ENCODE data around the gene SCG2.
"Not testable (repeated sequence)": the region's sequence is repeated elsewhere in the genome, so short reads cannot be mapped to it uniquely, and the experiment has no call there.

SCG2 gene

DNA sequence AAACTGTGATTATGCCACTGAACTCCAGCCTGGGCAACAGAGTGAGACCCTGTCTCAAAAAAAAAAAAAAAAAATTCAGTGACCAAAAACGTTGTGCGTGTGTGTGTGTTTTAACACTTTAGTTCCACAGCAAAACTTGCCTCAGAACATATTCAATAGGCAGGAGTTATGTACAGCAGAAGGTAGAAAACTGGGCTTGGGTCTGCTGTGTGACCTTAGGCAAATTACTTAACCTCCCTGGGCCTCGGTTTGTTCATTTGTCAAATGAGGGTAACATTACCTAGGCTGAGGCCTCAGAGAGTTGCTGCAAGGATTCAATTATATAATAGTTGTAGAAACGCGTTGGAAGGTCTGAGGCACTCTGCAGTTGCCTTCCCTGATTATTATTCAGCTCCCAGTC is 10.3 kb upstream of the SCG2 start:
- DNase-seq, result no peak

DNA sequence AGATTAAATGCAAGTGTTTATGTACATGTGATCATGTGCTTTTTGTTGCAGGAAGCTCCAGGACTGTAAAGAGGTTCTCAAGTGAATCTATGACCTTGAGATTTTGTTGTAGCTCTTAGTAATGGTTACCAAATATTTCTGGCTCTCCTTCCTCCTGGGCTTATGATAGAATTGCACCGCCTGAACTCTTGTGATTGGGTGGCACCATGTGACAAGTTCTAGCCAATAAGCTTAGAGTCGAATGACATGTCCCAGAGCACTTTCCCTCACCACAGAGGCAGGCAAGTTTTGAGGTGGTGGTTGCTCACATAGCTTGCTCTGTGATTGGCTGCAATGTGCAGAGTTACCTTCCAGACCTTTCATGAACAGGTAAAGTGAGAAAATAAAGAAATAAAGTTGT is 8.9 kb upstream of the SCG2 start:
- DNase-seq, result no peak

DNA sequence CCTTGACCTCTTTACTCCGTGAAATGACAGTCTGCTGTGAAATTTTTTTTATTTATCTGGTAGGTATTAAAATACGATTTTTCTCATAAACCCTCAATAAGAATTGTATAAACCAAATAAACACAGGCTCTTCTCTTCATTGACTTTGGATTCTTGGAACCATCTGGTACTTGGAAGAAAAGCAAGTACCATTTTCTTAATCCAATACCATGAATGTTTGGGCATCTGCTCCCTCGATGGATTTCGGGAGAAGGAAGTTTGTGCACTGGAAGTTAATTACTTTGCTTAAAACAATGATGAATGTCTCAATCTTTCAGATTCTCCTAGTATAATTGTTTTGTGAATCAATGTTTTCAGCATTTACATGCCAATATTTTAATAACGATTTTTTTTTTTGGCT is 5.3 kb upstream of the SCG2 start:
- DNase-seq, result no peak

DNA sequence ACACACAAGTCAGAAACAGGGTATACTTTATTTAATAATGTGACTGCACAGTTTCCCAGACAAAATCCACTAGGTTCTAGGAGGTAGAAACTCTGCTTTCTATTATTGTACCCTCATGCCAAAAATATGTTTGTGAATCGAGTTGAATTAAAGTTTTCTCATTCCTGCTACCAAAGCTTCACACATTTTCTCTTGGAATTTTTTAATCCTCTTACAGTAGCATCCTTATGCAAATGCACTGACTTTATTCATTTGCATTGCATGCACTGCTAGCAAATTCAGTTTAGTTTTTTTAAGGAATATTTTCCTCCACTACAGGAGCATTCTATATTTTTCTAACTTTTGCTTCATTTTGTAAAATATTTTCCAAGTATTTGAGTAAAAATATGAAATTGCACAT is 4.8 kb upstream of the SCG2 start:
- DNase-seq, result no peak

DNA sequence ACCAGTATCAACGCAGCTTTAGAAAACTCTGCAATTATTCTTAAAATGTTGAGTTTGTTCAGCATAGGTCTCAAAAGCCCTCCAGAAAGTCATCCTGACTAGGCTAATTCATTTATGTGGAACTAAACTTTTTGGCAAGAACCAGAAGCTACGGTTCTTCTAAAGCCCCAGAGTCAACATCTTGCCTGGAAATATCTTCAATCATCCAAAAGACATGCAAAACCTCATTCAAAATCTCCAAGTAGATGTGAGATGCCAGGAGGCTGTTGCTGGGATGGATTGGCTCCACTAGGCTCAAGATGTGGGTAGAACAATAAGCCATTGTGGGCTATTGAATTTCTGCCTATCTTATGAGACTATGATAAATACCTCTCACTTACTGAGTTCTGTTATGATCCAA is 2.1 kb upstream of the SCG2 start:
- DNase-seq, result no peak

DNA sequence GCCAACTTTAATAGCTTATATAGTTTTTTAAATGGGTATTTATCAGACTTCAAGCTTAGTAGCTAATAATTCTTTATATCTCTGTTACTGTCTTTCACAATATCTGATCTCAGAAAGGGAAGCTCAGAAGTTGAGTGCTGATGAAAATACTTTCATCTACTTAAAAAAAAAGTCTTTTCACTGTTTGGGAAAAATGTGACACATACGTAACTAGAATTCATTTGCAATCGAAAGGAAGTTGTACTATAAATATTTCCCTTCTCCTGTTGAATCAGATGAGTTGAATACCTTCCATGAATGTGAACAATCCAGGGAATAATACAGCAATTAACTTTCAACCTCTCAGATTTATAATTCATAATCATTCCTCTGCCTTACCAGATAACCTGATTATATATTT is 811 bp upstream of the SCG2 start:
- DNase-seq, result no peak

DNA sequence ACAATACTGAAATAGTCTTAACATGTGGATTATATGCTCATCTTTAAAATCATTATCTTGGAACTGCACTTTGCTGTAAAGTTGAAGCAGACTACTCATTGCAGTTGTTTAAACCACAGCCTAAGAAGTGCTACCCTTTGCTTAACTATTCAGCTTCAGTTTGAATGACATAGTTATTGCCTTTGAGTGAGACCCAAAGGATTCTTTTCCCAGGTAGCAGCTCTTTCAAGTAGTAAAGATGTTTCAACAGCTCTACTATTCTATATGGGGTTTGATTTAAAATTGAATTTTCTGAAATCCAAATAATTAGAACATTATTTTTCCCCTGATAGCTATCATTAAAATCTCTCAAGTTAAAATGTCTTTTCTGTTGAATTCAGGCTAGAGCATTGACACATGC is 1.1 kb downstream of the SCG2 start:
- DNase-seq, result no peak

DNA sequence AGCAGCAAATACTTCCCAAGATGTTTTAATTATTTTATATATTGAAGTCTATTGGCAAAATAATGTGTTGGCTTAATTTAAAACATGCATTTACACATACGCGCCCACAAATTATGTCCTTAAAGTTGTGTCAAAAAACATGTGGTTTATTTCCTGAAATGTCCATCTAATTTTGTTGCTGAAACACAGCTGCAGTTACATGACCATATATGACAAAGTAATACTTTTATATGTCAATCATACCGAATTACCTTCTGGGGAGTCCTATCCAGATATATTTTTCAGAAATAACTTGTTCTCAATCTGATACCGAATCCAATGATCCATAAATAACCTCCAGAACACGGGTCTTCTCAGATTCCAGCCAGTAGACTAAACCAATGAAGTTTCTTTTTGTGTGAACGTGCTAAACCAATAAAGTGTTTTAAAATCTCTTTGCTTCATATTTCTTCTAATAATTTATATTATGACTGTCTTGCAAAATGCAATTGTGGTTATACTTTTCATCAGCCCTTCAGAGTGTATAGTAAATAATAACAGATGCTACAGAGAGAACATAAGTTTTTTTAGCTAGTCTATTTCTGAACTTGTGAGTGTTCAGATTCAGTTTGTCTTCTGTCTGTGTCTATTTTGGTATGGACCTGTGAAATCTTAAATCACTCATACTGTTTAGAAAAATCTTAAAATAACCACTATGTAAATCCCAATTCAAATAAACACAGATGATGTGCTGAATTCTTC is 2.4 kb downstream of the SCG2 start:
- DNase-seq, result no peak

DNA sequence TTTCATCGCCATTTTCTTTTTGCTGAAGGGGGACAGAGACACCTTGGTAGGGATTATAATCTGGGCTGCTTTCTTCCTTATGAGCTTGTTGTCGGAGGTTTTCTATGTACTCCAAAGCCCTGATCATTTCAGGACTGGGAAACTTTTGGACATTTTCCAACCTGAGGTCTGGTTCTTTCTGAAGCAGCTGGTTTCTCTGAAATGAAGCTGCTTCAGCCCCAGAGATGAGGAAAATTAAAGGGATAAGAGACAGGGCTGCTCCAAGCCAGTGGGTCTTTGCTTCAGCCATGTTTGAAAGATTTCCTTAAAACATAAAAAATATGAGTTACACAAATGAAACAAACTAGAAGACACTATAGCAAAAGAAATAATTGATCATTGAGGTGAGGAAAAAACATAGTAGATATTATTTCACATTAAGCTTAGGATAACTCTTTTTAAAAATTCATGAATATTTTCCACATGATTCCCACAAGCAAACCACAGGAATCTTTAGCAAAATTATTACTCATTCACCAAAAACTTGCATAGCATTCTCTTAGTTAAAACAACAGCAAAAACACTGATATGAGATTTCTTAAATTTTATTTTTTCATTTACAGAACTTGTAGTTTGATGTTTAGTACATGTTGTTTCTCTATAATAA is 3.0 kb downstream of the SCG2 start:
- DNase-seq, result no peak

DNA sequence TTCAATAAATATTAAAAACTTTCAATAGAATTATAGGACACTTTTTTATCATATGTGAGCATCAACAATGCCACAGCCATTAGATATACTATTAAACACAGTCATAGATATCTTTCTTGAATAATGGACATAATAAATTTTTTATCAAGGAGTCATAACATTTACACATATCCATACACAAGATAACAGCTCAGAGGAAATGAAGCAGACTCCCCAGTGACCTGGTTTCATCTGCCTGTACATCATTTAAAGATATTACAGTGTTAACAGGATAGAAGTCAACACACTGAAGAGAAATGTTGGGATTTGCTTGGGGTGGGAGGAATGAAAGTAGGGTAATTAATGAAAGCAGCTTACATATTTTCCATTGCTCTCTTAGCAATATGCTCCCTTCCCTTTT is 5.1 kb downstream of the SCG2 start:
- no peak for DNase-seq

DNA sequence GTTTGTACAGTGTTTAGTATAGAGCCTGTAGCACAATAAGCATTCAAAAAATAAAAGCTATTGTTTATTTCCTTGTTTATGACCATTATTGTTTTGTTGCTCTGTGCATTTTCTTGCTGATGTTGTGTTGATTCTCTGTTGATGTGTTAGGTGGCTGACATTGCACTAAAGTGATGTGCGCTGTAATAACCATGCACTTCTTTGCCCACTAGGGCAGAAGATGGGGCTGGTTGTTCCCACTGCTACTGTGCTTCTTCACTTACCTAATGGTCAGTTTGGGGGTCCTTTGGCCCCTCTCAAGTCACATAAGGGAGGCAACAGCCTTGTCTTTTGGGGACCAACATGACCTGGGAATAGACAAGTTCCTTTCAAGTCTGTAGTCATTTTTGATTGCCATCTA is 6.0 kb downstream of the SCG2 start:
- no peak for DNase-seq

DNA sequence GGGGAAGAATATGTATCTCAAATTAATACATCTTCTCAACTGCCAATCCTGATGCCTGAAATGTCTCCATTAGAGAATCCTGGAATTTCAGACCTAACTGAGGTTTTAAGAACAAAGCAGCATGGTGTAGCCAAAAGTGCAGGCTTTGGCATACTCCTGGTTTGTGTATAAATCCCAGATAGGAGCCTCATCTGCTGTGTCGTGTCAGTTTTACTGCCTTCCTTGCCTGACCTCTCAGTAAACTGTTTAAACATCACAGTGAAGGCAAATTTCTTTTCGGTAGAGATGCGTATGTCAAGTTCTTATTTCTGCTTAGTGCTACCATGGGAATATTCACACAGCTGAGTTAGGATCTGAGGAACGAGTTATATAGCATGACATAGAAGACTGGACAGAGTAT is 7.3 kb downstream of the SCG2 start:
- no peak for DNase-seq

DNA sequence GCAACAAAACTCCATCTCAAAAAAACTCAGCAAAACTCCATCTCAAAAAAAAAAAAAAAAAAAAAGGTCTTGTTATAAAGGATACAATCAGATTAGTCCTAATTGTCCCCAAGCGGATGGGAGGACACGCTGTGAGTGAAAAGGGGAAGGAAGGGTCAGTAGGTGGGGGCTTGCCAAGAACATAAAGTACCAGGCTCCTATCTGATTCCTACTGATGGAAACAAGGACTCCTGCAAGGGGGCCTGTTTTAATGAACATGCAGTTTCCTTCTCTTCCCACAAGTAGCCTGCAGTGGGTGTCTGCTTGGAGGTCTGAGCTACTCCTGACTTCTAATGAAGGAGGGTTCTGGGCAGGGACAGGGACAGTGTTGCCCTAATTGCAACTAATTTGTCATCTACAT is 7.9 kb downstream of the SCG2 start:
- DNase-seq, result no peak

DNA sequence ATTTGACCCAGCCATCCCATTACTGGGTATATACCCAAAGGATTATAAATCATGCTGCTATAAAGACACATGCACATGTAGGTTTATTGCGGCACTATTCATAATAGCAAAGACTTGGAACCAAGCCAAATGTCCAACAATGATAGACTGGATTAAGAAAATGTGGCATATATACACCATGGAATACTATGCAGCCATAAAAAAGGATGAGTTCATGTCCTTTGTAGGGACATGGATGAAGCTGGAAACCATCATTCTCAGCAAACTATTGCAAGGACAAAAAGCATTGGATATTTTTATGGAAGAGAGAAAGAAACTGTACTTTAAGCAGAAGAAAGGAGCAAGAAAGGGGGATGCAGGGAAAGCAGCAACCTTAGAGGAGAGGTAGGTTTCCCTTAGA is 9.5 kb downstream of the SCG2 start:
- not testable (repeated sequence) for DNase-seq

DNA sequence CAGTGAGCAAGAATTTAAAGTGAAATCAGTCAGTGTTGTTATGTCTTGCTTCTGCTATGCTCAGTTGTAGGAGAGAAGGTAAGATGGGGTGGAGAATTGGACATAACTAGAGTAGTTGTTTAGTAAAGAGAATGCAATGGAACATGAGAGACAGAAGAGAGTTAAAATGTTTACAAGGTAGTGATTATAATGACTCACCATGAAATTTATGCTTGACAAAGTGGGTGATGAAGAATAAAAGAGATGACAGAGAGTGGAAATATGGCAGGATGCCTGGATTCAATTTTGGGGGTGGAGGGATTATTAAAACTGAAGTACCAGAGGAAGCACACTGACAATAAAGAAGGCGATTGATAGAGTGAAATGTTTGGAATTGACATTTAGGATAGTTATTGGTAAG is 10.6 kb downstream of the SCG2 start:
- no peak for DNase-seq

DNA sequence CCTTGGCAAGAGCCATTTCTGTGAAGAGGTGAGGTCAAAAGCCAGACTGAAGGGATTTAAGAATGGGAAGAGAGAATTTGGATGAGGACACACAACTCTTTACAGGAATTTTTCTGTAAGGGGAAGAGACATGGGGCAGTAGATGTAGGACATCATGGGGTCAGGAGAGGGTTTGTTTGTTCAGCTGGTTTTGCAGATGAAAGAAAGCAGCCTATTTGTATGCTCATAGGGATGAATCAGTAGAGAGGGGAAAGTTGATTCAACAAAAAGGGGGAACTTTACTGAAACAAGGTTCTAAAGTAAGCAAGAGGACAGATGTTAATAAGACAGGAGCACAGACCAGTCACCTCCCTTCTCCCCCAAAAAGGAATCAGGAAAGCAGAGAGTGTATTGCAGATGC is 11.2 kb downstream of the SCG2 start:
- DNase-seq, result no peak

DNA sequence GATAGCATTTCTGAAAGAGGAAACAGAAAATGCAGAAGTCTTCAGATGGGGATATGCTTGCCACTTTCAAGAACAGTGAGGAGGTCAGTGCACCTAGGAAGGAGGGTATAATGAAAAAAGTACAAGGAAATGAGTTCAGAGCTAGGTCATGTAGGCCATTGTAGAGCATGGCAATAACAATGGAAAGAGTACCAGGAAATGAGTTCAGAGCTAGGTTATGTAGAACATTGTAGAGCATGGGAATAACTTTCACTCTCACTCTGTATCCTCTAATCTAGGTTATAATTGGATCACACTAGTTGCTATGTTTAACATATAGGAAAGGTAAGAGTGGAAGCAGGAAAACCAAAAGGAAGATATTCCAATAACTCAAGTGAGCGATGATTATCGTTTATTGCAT is 12.3 kb downstream of the SCG2 start:
- DNase-seq, result no peak

DNA sequence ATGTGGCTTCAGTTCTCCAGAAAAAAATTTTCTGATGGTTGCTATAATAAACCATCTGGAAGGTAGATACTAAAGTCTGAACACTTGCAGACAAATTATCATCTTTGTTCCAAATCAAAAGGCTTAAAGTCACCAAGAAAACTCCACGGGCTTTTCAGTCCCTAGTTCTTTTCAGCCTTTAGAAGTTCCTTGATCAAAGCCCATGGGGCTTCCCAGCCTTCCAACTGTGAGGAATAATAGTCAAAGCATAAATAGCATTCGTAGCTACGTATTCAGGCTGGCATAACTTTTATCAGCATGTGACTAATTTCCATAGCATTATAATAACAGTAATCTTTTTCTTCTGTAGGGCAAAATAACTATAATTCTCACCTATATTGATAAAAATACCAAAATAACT is 13.9 kb downstream of the SCG2 start:
- DNase-seq, result no peak

DNA sequence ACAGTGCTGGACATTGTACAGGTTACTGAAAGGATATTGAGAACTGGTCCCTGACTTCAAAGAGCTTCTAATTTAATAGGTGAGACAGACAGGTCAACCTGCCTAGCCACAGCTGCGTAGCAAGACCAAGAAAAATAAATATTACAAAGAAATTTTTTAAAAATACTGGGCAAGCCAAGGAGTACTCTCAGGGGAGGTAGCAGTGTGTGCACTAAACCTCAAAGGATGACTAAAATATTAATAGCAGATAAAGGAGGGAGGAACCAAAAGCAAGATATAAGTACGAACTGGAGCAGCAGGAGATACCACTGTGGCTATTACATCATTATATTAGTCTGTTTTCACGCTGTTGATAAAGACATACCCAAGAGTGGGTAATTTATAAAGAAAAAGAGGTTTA is 14.9 kb downstream of the SCG2 start:
- DNase-seq, result no peak

DNA sequence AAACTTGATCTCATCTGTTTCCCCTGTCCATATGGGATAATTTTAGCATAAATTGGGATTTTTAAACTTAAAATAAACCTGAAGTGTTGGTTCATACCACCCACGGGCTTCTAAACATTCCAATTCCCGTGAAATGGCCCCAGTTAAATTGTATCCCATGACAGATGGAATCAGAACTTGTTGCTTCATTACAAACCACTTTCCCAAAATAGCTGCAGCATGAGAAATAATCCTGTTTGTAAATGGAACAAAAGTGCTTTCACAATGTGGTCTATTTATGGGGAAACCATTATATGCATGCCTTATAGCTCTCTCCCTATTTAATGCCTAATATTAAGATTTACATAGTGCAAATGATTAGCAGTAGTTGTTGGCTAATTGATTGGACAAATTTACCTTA is 15.9 kb downstream of the SCG2 start:
- DNase-seq, result no peak

DNA sequence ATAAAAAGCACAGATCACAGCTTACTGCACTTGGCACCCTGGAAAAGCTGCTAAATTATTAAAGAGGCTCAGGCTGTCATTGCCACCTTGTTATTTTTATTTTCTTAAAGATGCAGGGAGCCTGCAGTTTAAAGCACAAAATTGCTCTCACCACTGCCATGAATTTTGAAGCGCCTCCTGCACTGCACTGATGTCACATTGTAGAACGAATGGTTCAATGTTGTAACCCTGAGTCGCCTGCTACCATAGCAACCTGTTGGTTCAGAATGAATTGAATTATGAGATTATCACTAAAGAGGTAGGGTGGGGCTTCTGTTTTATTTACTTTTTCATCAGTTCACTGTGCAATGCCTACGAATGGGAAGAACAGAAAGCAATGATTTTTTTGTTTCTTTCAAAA is 16.5 kb downstream of the SCG2 start:
- DNase-seq, result no peak

DNA sequence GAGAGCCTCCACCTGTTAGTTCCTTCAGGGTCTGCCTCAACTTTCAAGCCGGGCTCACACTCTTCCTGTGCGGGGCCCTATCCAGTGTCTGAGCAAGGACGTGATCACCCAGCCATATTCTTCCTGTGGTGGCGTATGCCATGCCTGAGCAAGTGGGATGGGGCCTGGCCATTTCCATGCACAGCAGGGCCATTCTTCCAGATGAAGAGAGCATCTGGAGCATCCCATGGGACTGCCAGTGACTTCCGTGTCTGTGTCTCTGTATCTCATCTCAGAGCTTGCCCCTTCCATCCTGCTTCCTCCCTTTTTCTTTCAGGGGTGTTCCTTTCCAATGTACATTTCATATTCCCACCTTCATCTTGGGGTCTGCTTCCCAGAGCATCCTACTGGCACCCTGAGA is 20.2 kb downstream of the SCG2 start:
- no peak for DNase-seq

DNA sequence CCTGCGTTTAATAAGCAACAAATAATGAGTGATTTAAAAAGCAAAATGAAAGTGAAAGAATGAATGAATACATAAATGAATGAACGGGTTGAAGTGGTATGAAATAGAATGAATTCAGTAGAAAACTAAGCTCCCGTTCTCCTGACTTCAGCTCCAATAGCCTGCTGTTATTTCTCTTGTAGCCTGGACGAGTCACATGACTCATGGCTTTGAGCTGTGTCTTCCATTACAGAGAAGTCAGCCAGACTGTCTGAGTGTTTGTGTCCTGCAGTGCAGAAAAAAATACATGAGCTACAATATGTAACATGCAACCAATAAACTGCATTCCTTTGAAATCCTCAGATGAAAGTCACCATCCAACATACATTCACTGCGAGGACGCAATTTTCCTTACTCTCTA is 21.2 kb downstream of the SCG2 start:
- DNase-seq, result no peak

DNA sequence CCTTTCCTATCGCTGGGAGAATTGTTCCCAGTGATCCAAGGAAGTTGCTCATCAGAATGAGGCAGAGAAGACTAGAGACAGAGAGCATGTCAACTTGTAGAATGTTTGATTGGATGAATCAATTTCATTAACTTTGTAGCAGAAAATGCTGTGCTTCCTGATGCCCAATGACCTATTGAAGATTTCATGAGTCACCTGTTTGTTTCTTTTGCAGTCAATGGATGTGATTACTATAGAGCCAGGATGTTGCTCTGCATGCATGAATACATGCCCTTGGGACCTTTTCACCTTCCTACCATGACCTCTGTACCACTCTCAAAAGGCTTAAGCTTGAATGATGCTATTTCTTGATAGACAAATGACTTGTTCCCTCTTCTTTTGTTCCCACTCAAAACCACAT is 23.3 kb downstream of the SCG2 start:
- DNase-seq, result no peak

DNA sequence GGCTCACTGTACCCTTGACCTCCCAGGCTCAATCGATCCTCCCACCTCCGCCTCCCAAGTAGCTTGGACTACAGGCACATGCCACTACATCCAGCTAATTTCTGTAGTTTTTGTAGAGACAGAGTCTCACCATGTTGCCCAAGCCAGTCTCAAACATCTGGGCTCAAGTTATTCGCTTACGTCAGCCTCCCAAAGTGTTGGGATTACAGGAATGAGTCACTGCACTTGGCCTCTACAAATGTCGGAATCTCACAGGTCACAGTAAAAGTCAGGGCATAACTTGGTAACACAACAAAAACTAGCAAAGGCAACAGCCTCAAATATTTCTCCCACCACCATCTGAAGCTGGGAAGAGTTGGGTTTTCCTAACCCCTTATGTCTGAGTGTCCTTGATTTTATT is 25.3 kb downstream of the SCG2 start:
- DNase-seq, result no peak
